Mesendoderm (in vitro differentiated cells): ENCODE measurements around the gene MRPL58.

Experiments used
- DNase-seq: peaks from one replicate; pipeline ENCODE4 v3.0.0; 2013
- H2AK5ac ChIP-seq: 2 replicates; pipeline ENCODE4 v1.6.1; 2013; ENCODE audit warnings: low read length, inconsistent platforms
- H2BK120ac ChIP-seq: 2 replicates; pipeline ENCODE4 v1.6.1; 2013; ENCODE audit warnings: low read depth, mild to moderate bottlenecking, low read length, moderate library complexity, mixed read lengths
- H2BK15ac ChIP-seq: replicated peaks from 2 replicates; pipeline ENCODE4 v1.6.1; 2013; ENCODE audit warnings: low read depth, mild to moderate bottlenecking, moderate library complexity
- H2BK5ac ChIP-seq: 2 replicates; pipeline ENCODE4 v1.6.1; 2013; ENCODE audit warnings: low read length, inconsistent platforms
- H3K18ac ChIP-seq: 2 replicates; pipeline ENCODE4 v1.6.1; 2013; ENCODE audit warnings: mild to moderate bottlenecking, low read length, mixed read lengths
- H3K23ac ChIP-seq: one replicate; pipeline ENCODE4 v1.6.1; 2013; ENCODE audit warnings: low read length
- H3K27ac ChIP-seq: 2 replicates; pipeline ENCODE4 v1.5.1; 2013; ENCODE audit warnings: low read depth, mild to moderate bottlenecking, inconsistent platforms, low read length, moderate library complexity
- H3K27me3 ChIP-seq: 2 replicates; pipeline ENCODE4 v1.6.1; 2013; ENCODE audit warnings: low read length, control low read depth, mild to moderate bottlenecking, inconsistent platforms; ENCODE audit not compliant: insufficient read depth, poor library complexity
- H3K36me3 ChIP-seq: 2 replicates; pipeline ENCODE4 v1.6.1; 2013; ENCODE audit warnings: low read length, inconsistent platforms; ENCODE audit not compliant: control insufficient read depth, insufficient read depth
- H3K4ac ChIP-seq: one replicate; pipeline ENCODE4 v1.6.1; 2013; ENCODE audit warnings: low read depth, mild to moderate bottlenecking, low read length, moderate library complexity
- H3K4me1 ChIP-seq: 2 replicates; pipeline ENCODE4 v1.6.1; 2013; ENCODE audit warnings: low read depth, low read length, inconsistent platforms; ENCODE audit not compliant: control insufficient read depth
- H3K4me2 ChIP-seq: 2 replicates; pipeline ENCODE4 v1.6.1; 2013; ENCODE audit warnings: low read length
- H3K4me3 ChIP-seq: 2 replicates; pipeline ENCODE4 v1.5.1; 2013; ENCODE audit warnings: mild to moderate bottlenecking, low read length
- H3K56ac ChIP-seq: one replicate; pipeline ENCODE4 v1.6.1; 2013; ENCODE audit warnings: low read length
- H3K79me1 ChIP-seq: 2 replicates; pipeline ENCODE4 v1.6.1; 2013; ENCODE audit warnings: low read length, inconsistent platforms
- H3K79me2 ChIP-seq: 2 replicates; pipeline ENCODE4 v1.6.1; 2013; ENCODE audit warnings: mild to moderate bottlenecking, low read length; ENCODE audit not compliant: control insufficient read depth, insufficient read depth
- H3K9ac ChIP-seq: 2 replicates; pipeline ENCODE4 v1.6.1; 2013; ENCODE audit warnings: low read length, inconsistent platforms
- H4K5ac ChIP-seq: one replicate; pipeline ENCODE4 v1.6.1; 2013; ENCODE audit warnings: low read length
- H4K8ac ChIP-seq: one replicate; pipeline ENCODE4 v1.6.1; 2013; ENCODE audit warnings: low read depth, mild to moderate bottlenecking, control low read depth, low read length, moderate library complexity
- WGBS: extraction: QIAGEN DNeasy Blood & Tissue Kit; methylation state at CpG from one replicate; pipeline ENCODE4 v1.1.7; 2013; ENCODE audit warnings: low lambda C conversion rate, missing lambda C conversion rate; ENCODE audit not compliant: insufficient coverage; ENCODE audit errors: extremely low coverage; 5-methylcytosine and 5-hydroxymethylcytosine counted together

MRPL58 gene

DNA sequence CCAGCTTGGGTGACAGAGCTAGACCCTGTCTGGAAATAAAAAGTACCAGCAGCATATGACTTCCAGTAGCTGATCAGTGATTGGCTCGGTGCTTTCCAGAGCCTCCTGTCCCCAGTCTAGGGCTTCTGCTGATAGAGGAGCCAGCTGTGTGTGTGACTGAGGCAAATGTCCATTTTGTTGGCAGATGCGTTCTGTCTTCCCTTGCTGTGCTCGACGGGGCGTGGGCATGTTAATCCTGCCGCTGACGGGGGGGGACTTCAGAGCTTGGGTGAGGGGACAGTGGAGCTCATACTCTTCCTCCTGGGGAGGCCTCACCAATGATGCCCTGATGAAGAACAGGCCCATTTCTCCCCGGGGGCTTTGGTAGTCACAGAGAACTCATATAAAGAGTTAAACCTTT, 49.1 kb downstream of the MRPL58 start:
- Histone ChIP-seq H3K4me1 (no peaks in the 10 kb centered on the region), H2BK5ac (no peak overlapping the region), H3K9ac (no peak overlapping the region), H3K4me2 (no peak overlapping the region), H3K4ac (no peak overlapping the region), H3K79me2 (no peaks in the 10 kb centered on the region), H3K18ac (no peak overlapping the region), H3K4me3 (no peak overlapping the region), H2AK5ac (no peak overlapping the region), H2BK120ac (no peak overlapping the region), H3K27me3 (no peaks in the 10 kb centered on the region), H3K79me1 (peaks cover 4% of the 10 kb centered on the region), H3K56ac (no peak overlapping the region), H2BK15ac (no peak overlapping the region), H3K36me3 (peaks cover 31% of the 10 kb centered on the region), H3K27ac (no peak overlapping the region), H3K23ac (no peak overlapping the region), H4K8ac (no peak overlapping the region), H4K5ac (no peak overlapping the region)
- no CpG with 5 or more reads among the region's 8 CpGs for WGBS
- DNase-seq = no peak

- Histone ChIP-seq H3K79me2 (no peaks in the 10 kb centered on the region), H2AK5ac (no peak overlapping the region), H3K4me3 (no peak overlapping the region), H3K23ac (no peak overlapping the region), H3K56ac (no peak overlapping the region), H3K4me2 (no peak overlapping the region), H2BK15ac (no peak overlapping the region), H2BK5ac (no peak overlapping the region), H3K4me1 (no peaks in the 10 kb centered on the region), H4K5ac (no peak overlapping the region), H4K8ac (no peak overlapping the region), H3K36me3 (peaks cover 31% of the 10 kb centered on the region), H3K79me1 (peaks cover 3% of the 10 kb centered on the region), H3K9ac (no peak overlapping the region), H3K18ac (no peak overlapping the region), H2BK120ac (no peak overlapping the region), H3K27ac (no peak overlapping the region), H3K4ac (no peak overlapping the region), H3K27me3 (no peaks in the 10 kb centered on the region)
- no peak for DNase-seq
- WGBS = no CpG with 5 or more reads among the region's 13 CpGs
Measured at GRCh38 chr17:75063201-75063600, 50.7 kb downstream of the MRPL58 start.

DNA sequence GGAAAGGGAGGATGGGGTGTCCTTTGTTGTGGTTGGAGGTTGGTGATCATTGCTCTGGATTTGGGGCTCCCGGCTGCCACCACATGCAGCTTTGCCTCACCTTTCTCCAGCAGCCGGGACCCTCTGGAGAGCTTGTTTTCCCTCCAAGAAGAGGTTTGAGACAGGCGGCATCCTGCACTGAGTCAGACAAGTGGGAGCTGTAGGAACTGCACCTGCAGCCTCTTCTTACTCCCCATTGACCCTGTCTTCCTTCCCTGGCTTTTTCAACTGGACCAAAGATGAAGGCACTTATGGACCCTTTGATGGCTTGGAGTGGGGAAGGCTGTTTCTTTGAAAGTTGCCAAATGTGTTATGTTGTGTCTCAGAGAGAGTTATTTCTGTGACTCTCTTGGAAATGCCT, 51.2 kb downstream of the MRPL58 start:
- no peak overlapping the region for H3K23ac ChIP-seq
- H4K8ac ChIP-seq = no peak overlapping the region
- H3K18ac ChIP-seq = no peak overlapping the region
- WGBS = no CpG with 5 or more reads among the region's 3 CpGs
- no peak overlapping the region for H2BK5ac ChIP-seq
- H3K79me1 ChIP-seq = peaks cover 3% of the 10 kb centered on the region
- H3K56ac ChIP-seq = no peak overlapping the region
- no peak for DNase-seq
- H3K9ac ChIP-seq = no peak overlapping the region
- H3K4me1 ChIP-seq = no peaks in the 10 kb centered on the region
- no peaks in the 10 kb centered on the region for H3K27me3 ChIP-seq
- no peaks in the 10 kb centered on the region for H3K79me2 ChIP-seq
- no peak overlapping the region for H3K4ac ChIP-seq
- H3K36me3 ChIP-seq = peaks cover 31% of the 10 kb centered on the region
- H3K27ac ChIP-seq = no peak overlapping the region
- no peak overlapping the region for H2BK15ac ChIP-seq
- H3K4me3 ChIP-seq = no peak overlapping the region
- no peak overlapping the region for H2BK120ac ChIP-seq
- H4K5ac ChIP-seq = no peak overlapping the region
- H3K4me2 ChIP-seq = no peak overlapping the region
- H2AK5ac ChIP-seq = no peak overlapping the region

DNA sequence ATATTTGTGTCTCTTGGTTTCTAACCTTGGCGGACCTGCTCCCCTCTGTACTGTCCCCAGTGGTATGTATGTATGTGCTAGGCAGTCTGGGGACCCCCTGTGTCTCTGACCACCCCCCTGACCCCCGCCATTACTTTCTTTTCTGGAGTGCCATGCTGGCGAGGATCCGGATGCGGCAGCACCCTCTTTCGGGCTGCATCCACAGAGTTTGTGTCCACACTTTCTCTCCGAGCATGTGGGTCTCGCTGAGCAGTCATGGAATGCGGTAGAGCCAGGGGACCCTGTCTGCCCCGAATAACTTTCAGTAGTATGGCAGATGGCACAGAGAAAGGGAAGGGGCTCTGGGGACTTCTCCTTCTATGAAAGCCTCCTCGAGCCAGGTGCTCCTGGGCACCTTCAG, 51.6 kb downstream of the MRPL58 start:
- H3K23ac ChIP-seq = no peak overlapping the region
- WGBS = no CpG with 5 or more reads among the region's 11 CpGs
- H3K4ac ChIP-seq = no peak overlapping the region
- peaks cover 31% of the 10 kb centered on the region for H3K36me3 ChIP-seq
- no peak overlapping the region for H3K27ac ChIP-seq
- no peaks in the 10 kb centered on the region for H3K27me3 ChIP-seq
- no peak overlapping the region for H3K4me2 ChIP-seq
- no peak for DNase-seq
- H4K5ac ChIP-seq = no peak overlapping the region
- no peak overlapping the region for H2BK120ac ChIP-seq
- no peak overlapping the region for H2AK5ac ChIP-seq
- no peak overlapping the region for H3K18ac ChIP-seq
- no peaks in the 10 kb centered on the region for H3K4me1 ChIP-seq
- no peaks in the 10 kb centered on the region for H3K79me2 ChIP-seq
- no peak overlapping the region for H2BK5ac ChIP-seq
- H2BK15ac ChIP-seq = no peak overlapping the region
- no peak overlapping the region for H3K56ac ChIP-seq
- no peak overlapping the region for H3K9ac ChIP-seq
- H4K8ac ChIP-seq = no peak overlapping the region
- H3K79me1 ChIP-seq = peaks cover 3% of the 10 kb centered on the region
- H3K4me3 ChIP-seq = no peak overlapping the region

DNA sequence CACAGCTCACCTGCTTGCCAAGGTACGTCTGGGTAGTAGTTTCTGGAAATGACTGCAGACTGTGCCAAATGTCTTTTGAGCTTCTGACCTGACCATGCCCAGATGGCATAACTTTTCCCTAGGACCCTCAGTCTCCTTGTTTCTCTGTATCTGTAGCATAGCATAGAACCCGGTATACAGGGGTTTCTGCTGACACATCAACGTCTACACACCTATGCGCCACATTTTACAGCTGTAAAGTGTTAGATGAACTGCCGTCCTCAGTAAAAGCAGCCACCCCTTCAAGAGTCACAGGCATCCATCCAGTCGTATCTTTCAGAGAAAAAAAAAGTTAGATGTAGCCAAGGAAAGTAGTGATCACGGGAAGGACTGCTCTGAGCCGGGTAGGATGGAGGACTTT, 52.0 kb downstream of the MRPL58 start:
- H3K36me3 ChIP-seq = peaks cover 31% of the 10 kb centered on the region
- no peak overlapping the region for H3K23ac ChIP-seq
- no peak for DNase-seq
- no CpG with 5 or more reads among the region's 8 CpGs for WGBS
- H2BK5ac ChIP-seq = no peak overlapping the region
- no peak overlapping the region for H3K27ac ChIP-seq
- H4K8ac ChIP-seq = no peak overlapping the region
- no peak overlapping the region for H2AK5ac ChIP-seq
- H3K56ac ChIP-seq = no peak overlapping the region
- H3K4me2 ChIP-seq = no peak overlapping the region
- no peaks in the 10 kb centered on the region for H3K27me3 ChIP-seq
- H3K79me2 ChIP-seq = no peaks in the 10 kb centered on the region
- no peak overlapping the region for H2BK15ac ChIP-seq
- H3K79me1 ChIP-seq = peaks cover 3% of the 10 kb centered on the region
- H3K4me1 ChIP-seq = no peaks in the 10 kb centered on the region
- no peak overlapping the region for H3K9ac ChIP-seq
- no peak overlapping the region for H3K18ac ChIP-seq
- H3K4ac ChIP-seq = no peak overlapping the region
- H4K5ac ChIP-seq = no peak overlapping the region
- H2BK120ac ChIP-seq = no peak overlapping the region
- no peak overlapping the region for H3K4me3 ChIP-seq

DNA sequence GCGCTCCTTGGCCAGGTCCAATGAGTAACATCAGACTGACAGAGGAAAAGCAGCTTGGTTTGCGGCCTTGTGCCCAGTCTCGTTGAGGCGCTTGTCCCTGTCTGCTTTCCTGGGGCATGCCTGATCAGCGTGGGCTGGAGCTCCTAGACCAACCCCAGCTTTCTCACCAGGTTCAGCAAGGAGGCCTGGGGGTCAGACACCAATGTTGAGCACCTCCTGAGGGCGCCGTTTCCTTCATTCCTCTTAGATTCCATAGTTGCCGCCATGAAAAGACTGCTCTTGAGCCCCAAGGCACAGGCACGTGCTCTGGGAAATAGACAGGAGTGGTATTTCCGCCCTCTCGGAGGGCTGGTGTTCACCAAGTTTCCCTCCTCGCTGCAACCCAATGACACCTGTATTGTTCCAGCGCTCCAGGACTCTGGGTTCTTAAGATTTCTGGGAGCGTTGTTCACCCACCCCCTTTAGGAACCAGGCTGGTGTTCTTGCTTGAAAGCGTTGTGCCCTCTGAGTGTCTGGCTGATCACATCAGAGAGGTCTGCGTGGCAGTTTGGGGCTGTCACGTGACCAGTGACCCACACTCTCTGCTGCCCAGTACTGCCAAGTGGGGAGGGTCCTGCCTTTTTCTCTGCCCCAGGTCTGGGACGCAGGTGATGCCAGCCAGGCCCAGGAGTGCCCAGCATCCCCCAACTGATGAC, 52.5 kb downstream of the MRPL58 start:
- H2BK5ac ChIP-seq = no peak overlapping the region
- DNase-seq = peak; percentile 61
- no peak overlapping the region for H4K5ac ChIP-seq
- no peak overlapping the region for H3K27ac ChIP-seq
- H2AK5ac ChIP-seq = no peak overlapping the region
- H2BK15ac ChIP-seq = no peak overlapping the region
- H3K4me2 ChIP-seq = no peak overlapping the region
- H3K56ac ChIP-seq = no peak overlapping the region
- no peak overlapping the region for H3K18ac ChIP-seq
- H3K36me3 ChIP-seq = peaks cover 29% of the 10 kb centered on the region
- no peak overlapping the region for H3K4me3 ChIP-seq
- peaks cover 3% of the 10 kb centered on the region for H3K79me1 ChIP-seq
- H3K23ac ChIP-seq = no peak overlapping the region
- H2BK120ac ChIP-seq = no peak overlapping the region
- H3K9ac ChIP-seq = no peak overlapping the region
- H3K27me3 ChIP-seq = no peaks in the 10 kb centered on the region
- no peak overlapping the region for H4K8ac ChIP-seq
- no peaks in the 10 kb centered on the region for H3K4me1 ChIP-seq
- H3K4ac ChIP-seq = no peak overlapping the region
- H3K79me2 ChIP-seq = no peaks in the 10 kb centered on the region
- no CpG with 5 or more reads among the region's 18 CpGs for WGBS
